Activated CD4-positive, alpha-beta T cell treated with anti-CD3 and anti-CD28 coated beads for 1 hour (primary cell): Measurements from ENCODE around the gene TEX54.
"Not testable (repeated sequence)": the region's sequence is repeated elsewhere in the genome, so short reads cannot be mapped to it uniquely, and the experiment has no call there.

Source experiments
- DNase-seq: peaks from one replicate; pipeline ENCODE4 v3.0.0-alpha.2; 2020

Gene TEX54

GRCh38 chr11:62830904-62831519 is 1.6 kb downstream of the TEX54 start:
- DNase-seq = no peak

- not testable (repeated sequence) for DNase-seq
Observed at GRCh38 chr11:62828130-62828529, 4.5 kb downstream of the TEX54 start.

DNA sequence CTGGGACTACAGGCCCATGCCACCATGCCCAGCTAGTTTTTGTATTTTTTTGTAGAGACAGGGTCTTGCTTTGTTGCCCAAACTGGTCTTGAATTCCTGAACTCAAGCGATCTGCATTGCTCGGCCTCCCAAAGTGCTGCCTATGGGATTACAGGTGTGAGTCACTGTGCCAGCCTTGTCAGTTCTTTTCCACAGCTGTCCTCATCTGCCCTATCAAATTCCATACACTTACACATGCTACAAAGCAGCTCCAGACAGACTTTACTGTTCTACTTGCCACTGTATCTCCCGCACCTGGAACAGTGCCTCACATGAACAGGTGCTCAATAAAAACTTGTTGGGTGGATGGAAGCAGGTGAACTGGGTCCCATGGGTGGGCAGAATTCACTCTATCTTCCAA is 9.0 kb downstream of the TEX54 start:
- DNase-seq = no peak

DNA sequence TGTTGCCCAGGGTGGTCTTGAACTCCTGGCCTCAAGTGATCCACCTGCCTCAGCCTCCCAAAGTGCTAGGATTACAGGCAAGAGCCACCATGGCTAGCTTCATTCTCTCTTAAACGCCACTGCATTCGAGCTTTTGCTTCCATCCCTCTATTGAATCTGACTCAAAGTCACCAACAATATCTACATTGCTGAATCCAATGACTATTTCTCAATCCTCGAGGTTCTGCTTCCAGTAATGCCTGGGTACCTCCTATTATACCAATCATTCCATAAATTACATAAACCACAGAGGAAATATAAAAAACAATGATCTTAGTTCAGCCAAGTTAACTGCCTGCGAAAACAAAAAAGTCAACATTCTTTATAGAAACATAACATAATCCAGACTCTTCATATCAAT is 15.5 kb downstream of the TEX54 start:
- no peak for DNase-seq

- no peak for DNase-seq
Observed at GRCh38 chr11:62816557-62816956, 16.1 kb downstream of the TEX54 start.

DNA sequence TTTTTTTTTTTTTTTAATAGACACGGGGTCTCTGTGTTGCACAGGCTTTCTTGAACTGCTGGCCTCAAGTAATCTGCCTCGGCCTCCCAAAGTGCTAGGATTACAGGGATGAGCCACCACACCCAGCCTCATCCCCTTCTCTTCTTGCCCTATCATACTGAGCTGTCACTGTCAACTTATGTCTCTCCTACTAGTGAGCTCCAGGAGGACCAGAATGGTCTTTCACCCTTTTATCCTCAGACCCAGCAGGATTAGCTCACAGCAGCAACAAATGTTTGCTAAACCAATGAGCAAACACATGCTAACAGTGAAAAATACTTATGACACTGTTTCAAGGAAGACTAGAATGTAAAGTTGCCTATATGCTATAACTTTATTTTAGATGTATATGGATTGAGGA is 21.0 kb downstream of the TEX54 start:
- DNase-seq = no peak

- no peak for DNase-seq
Observed at GRCh38 chr11:62810748-62811147, 21.9 kb downstream of the TEX54 start.

DNA sequence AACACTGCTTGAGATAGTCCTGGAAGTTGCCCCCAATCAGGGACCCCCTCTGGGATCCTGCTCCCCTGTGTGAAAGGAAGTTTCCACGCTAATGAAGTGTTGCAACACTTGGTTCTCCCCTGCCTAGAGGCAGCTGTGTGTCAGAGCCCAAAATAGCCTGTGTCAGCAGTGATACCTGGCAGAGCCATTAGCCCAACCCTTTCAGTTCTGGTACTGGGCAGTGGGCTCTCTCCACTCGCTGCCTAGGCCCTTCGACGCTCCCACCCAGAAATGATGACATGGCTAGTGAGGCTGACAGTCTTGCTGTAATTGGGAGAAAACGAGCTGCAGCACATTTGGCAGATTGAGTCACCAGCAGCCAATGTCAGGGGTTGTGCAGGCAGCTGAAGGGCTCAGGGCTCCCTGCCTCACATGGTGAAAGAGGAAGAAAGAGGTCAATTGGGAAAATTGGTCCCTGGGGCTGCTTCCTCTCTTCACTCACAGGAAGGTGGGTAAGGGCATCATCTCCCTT is 26.0 kb downstream of the TEX54 start:
- no peak for DNase-seq

- DNase-seq = no peak
Observed at GRCh38 chr11:62805961-62806441, 26.6 kb downstream of the TEX54 start.

GRCh38 chr11:62805076-62805892 is 27.4 kb downstream of the TEX54 start, which contains the start of gene NXF1:
NXF1 (minus strand) TSS chr11:62805440; CDS start chr11:62805356, 84 bp downstream.
- peak; percentile 96 for DNase-seq

- DNase-seq = no peak
Observed at GRCh38 chr11:62804310-62805075, 28.1 kb downstream of the TEX54 start.

DNA sequence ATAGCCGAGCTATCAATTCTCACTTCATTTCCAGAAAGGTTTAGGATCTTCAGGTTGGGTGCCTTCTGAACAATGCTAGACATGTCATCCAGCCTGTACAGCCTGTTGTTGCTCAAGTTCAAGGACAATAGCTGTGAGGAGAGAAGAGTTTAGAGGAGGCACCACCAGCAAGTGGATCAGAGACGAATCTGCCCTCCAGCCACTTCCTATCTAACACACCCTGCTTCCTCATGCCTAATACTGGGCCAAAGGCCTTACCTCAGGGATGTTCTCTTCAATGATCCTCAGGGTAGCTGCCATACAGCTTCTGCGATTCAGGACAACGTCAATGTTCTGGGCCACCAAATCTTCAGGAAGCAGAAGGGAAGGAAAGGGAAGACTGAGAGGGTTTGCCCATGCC is 31.6 kb downstream of the TEX54 start:
- DNase-seq = no peak

GRCh38 chr11:62799486-62799885 is 33.2 kb downstream of the TEX54 start:
- DNase-seq = no peak

DNA sequence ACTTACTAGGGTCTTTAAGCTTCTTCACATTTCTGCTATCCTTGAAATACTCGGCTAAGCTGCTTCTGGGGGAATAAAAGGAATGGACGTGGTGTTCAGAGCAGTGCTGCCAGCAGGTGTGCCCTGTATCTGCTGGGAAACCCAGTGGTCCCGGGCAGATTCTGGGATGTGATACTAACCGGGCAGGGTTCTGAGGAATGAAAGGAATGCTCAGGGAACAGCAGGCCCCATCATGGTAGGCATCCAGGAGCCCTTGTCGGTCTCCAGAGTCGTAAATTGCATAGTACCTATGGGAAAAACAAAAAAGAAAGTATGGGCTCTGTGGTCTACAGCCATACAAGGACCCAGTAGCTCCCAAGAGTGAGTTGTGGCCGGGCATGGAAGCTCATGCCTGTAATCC is 36.4 kb downstream of the TEX54 start:
- no peak for DNase-seq

- DNase-seq = no peak
Observed at GRCh38 chr11:62794201-62794775, 38.4 kb downstream of the TEX54 start.

- DNase-seq = no peak
Observed at GRCh38 chr11:62792202-62792575, 40.5 kb downstream of the TEX54 start.

GRCh38 chr11:62791501-62792201 is 41.0 kb downstream of the TEX54 start, which contains the start of gene TMEM223:
TMEM223 (minus strand) TSS chr11:62792006; CDS start chr11:62791994, 12 bp downstream.
- peak; percentile 82 for DNase-seq

GRCh38 chr11:62789576-62789975 is 43.1 kb downstream of the TEX54 start:
- DNase-seq = no peak

GRCh38 chr11:62788991-62789390 is 43.6 kb downstream of the TEX54 start:
- no peak for DNase-seq

GRCh38 chr11:62787005-62787759 is 45.5 kb downstream of the TEX54 start, which contains the start of gene TMEM179B:
TMEM179B (plus strand) TSS chr11:62787402; CDS start chr11:62787432, 30 bp downstream.
- DNase-seq = peak; percentile 95

DNA sequence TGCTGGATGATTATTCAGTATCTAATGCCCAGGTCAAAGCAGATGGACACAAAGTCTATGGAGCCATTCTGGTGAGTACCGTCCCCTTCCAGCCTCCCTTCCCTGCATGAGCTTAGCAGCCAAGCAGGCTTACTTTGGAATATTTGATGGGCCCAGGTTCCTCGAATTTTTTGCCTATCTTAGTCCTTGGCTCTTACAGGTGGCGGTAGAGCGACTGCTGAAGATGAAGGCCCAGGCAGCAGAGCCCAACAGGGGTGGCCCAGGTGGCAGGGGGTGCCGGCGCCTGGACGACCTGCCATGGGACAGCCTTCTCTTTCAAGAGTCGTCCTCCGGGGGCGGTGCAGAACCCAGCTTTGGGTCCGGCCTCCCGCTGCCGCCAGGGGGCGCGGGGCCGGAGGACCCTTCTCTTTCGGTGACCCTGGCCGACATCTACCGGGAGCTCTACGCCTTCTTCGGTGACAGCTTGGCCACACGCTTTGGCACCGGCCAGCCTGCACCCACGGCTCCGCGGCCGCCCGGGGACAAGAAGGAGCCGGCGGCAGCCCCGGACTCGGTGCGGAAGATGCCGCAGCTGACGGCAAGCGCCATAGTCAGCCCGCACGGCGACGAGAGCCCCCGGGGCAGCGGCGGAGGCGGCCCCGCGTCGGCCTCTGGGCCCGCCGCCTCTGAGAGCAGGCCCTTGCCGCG is 46.2 kb downstream of the TEX54 start:
- DNase-seq = peak; percentile 73
